Neural crest cell (in vitro differentiated cells): ENCODE measurements around the gene FAM124B. TPM values are rescaled to one million over a fixed set of nuclear protein-coding genes. Genes with fewer than 3 reads are reported as not detected.

ENCODE experiments used
- DNase-seq: peaks from one replicate; pipeline ENCODE4 v3.0.0; 2021; ENCODE audit warnings: low read depth, mixed read lengths, low spot score
- H3K27ac Mint-ChIP-seq: one replicate; pipeline ENCODE4 v1.8.0; 2021; ENCODE audit warnings: mild to moderate bottlenecking, mixed read lengths; ENCODE audit not compliant: unreplicated experiment
- H3K27me3 Mint-ChIP-seq: 2 replicates; pipeline ENCODE4 v1.8.0; 2021; ENCODE audit warnings: low read depth, mild to moderate bottlenecking, mixed read lengths
- H3K36me3 Mint-ChIP-seq: 2 replicates; pipeline ENCODE4 v1.8.0; 2021; ENCODE audit warnings: low read depth, mild to moderate bottlenecking, mixed read lengths
- H3K4me1 Mint-ChIP-seq: 2 replicates; pipeline ENCODE4 v1.8.0; 2021; ENCODE audit warnings: mixed read lengths
- H3K4me3 Mint-ChIP-seq: one replicate; pipeline ENCODE4 v1.8.0; 2021; ENCODE audit warnings: mild to moderate bottlenecking, mixed read lengths
- H3K9me3 Mint-ChIP-seq: 2 replicates; pipeline ENCODE4 v1.8.0; 2021; ENCODE audit warnings: mixed read lengths
- total RNA-seq: library from RNA; stranded (reverse); gene quantifications from 2 replicates; pipeline ENCODE4 v1.2.1, GENCODE V29; 2021
- TF ChIP-seq, protein P1 (sequence below): fragments of 200-600 bp; sonication (generic); conservative IDR thresholded peaks from 2 replicates; pipeline ENCODE4 v1.5.0; 2021; ENCODE audit warnings: antibody characterized with exemption, mild to moderate bottlenecking

Gene FAM124B
- total RNA-seq, 1 donor from 2014 or later: not detected

- H3K4me3 Mint-ChIP-seq: no peak overlapping the region
- TF ChIP-seq, protein P1, sequence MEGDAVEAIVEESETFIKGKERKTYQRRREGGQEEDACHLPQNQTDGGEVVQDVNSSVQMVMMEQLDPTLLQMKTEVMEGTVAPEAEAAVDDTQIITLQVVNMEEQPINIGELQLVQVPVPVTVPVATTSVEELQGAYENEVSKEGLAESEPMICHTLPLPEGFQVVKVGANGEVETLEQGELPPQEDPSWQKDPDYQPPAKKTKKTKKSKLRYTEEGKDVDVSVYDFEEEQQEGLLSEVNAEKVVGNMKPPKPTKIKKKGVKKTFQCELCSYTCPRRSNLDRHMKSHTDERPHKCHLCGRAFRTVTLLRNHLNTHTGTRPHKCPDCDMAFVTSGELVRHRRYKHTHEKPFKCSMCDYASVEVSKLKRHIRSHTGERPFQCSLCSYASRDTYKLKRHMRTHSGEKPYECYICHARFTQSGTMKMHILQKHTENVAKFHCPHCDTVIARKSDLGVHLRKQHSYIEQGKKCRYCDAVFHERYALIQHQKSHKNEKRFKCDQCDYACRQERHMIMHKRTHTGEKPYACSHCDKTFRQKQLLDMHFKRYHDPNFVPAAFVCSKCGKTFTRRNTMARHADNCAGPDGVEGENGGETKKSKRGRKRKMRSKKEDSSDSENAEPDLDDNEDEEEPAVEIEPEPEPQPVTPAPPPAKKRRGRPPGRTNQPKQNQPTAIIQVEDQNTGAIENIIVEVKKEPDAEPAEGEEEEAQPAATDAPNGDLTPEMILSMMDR: no peak
- peaks cover 9% of the 10 kb centered on the region for H3K36me3 Mint-ChIP-seq
- peaks cover 7% of the 10 kb centered on the region for H3K4me1 Mint-ChIP-seq
- H3K27ac Mint-ChIP-seq: peak overlapping the region; percentile 89
- H3K27me3 Mint-ChIP-seq: no peaks in the 10 kb centered on the region
- no peak for DNase-seq
- H3K9me3 Mint-ChIP-seq: peaks cover 20% of the 10 kb centered on the region
Observed at GRCh38 chr2:224433442-224433841, 31.5 kb upstream of the FAM124B start.

DNA sequence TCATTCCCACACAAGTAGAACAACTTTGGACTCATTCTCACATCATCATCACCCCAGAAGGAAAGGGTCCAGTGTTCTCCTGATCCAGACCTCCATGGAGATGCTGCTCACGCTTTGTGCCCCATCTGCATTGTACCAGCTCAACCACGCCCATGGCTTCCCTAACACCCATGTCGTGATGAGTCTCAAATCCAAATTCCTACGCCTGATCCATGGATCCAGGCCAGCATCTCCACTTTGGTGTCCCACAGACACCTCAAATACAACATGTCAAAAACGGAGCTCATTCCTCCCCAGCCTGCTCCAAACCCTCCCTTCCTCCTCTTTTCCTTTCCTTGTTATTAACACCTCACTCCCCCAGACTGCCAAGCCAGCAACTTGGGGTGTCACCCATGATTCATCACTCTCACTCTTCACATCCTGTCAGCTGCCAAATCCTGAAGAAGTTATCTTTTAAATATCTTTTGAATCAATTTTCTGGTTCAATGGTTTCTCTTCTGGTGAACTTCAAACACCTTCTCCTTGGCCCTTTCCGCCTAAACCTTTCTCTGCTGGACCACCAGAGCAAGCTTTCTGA lies 30.2 kb upstream of the FAM124B start:
- peaks cover 9% of the 10 kb centered on the region for H3K36me3 Mint-ChIP-seq
- TF ChIP-seq, protein P1: no peak
- no peak for DNase-seq
- no peak overlapping the region for H3K27ac Mint-ChIP-seq
- H3K9me3 Mint-ChIP-seq: peaks cover 20% of the 10 kb centered on the region
- peaks cover 7% of the 10 kb centered on the region for H3K4me1 Mint-ChIP-seq
- H3K27me3 Mint-ChIP-seq: no peaks in the 10 kb centered on the region
- no peak overlapping the region for H3K4me3 Mint-ChIP-seq

DNA sequence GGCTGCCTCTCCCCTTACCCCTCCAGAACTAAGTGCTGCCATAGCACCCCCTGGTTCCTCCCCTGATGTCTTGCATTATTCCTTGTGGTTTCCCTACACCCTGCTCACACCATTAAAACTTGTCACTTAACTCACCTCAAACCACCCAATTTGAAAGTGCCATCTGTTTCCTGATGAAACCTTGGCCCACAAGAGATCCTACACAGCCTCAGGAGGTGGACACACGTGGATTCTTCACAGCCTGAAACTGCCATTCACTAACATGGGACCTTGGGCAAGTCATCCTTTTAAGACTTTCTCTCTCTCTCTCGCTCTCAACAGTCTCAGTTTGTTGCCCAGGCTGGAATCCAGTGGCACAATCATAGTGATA lies 27.5 kb upstream of the FAM124B start:
- Mint-ChIP-seq H3K4me3 (no peak overlapping the region), H3K36me3 (peaks cover 11% of the 10 kb centered on the region), H3K9me3 (peaks cover 26% of the 10 kb centered on the region), H3K4me1 (peaks cover 7% of the 10 kb centered on the region), H3K27me3 (no peaks in the 10 kb centered on the region), H3K27ac (no peak overlapping the region)
- no peak for DNase-seq
- TF ChIP-seq, protein P1: no peak

- Mint-ChIP-seq H3K4me3 (no peak overlapping the region), H3K9me3 (peaks cover 28% of the 10 kb centered on the region), H3K36me3 (peaks cover 11% of the 10 kb centered on the region), H3K27ac (no peak overlapping the region), H3K27me3 (no peaks in the 10 kb centered on the region), H3K4me1 (peaks cover 7% of the 10 kb centered on the region)
- TF ChIP-seq, protein P1: no peak
- DNase-seq: no peak
Observed at GRCh38 chr2:224428787-224429440, 27.0 kb upstream of the FAM124B start.

DNA sequence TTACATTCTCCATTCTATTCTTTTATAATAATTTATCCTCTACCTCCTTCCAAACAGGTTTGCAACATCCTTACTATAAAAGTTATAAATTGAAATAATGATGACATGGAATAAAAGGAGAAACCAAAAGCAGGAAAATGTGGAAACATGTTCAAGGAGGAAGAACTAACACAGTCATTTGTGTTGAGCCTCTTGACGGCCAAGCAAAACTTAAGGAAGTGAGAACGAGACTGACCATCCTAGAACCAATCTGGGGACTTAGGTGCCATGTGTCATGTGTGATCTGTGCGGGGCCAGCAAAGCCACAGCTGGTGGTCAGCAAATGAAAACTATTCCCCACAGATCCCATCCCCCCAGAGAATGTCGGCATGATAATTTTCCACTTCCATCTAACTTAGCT lies 25.6 kb upstream of the FAM124B start:
- H3K9me3 Mint-ChIP-seq: peaks cover 28% of the 10 kb centered on the region
- no peak overlapping the region for H3K27ac Mint-ChIP-seq
- DNase-seq: no peak
- no peaks in the 10 kb centered on the region for H3K27me3 Mint-ChIP-seq
- TF ChIP-seq, protein P1: no peak
- peaks cover 9% of the 10 kb centered on the region for H3K36me3 Mint-ChIP-seq
- H3K4me3 Mint-ChIP-seq: no peak overlapping the region
- H3K4me1 Mint-ChIP-seq: no peaks in the 10 kb centered on the region
